Mammary epithelial cell (primary cell): Measurements from ENCODE around the gene IGSF11.

ENCODE experiments used
- EZH2 ChIP-seq: IDR thresholded peaks from 2 replicates; pipeline ENCODE4 v1.6.1; 2012; ENCODE audit warnings: low read length, inconsistent platforms, borderline replicate concordance
- TF ChIP-seq, protein P1 (sequence below), 2 donors: IDR thresholded peaks in 1 of 2; conservative IDR thresholded peaks in 1 of 2; 2 replicates each; pipeline ENCODE4 v1.5.1; 2011 to 2012; ENCODE audit warnings: inconsistent platforms in 2 of 2, low read length in 2 of 2, mild to moderate bottlenecking in 2 of 2, control low read depth in 1 of 2, low read depth in 1 of 2; ENCODE audit not compliant: insufficient read depth in 1 of 2; ENCODE audit errors: extremely low read depth in 1 of 2

DNA sequence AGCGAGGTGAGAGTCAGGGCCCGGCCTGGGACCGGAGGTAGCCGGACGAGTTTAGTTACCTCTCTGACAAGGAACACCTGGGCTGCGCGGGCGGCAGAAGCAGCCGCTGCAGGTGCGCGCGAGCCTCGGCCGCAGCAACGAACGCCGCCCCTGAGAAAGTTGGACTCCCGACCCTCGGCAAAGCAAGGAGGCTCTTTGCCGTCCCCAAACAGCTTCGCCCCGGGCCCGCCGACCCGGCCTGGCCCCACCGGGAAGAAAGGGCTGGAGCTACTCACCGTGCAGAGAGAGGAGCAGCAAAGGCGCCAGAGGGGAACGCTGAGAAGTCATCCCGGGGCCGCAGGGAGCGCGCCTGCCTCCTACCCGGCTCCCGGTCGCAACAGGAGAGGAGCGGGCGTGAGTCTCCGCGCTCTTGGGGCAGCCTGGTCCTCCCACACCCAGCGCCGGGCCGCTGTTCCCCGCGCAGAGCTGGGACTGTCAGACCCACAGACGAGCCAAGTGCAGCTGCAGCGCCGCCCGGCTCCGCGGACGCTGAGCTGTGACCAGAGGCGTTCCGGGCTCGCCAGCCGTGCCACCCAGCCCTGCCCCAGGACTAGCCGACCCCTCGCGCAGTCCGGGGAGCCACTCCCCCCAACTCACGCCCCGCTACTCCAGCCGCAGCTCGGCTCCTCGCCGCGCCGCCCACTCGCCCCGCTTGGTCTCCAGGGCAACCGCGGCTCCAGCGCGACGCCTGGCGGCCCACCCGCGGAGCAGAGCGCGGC lies at the start of gene IGSF11:
- TF ChIP-seq, protein P1, sequence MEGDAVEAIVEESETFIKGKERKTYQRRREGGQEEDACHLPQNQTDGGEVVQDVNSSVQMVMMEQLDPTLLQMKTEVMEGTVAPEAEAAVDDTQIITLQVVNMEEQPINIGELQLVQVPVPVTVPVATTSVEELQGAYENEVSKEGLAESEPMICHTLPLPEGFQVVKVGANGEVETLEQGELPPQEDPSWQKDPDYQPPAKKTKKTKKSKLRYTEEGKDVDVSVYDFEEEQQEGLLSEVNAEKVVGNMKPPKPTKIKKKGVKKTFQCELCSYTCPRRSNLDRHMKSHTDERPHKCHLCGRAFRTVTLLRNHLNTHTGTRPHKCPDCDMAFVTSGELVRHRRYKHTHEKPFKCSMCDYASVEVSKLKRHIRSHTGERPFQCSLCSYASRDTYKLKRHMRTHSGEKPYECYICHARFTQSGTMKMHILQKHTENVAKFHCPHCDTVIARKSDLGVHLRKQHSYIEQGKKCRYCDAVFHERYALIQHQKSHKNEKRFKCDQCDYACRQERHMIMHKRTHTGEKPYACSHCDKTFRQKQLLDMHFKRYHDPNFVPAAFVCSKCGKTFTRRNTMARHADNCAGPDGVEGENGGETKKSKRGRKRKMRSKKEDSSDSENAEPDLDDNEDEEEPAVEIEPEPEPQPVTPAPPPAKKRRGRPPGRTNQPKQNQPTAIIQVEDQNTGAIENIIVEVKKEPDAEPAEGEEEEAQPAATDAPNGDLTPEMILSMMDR (conservative IDR thresholded peaks at IDR 0.05 in 1 of 2, IDR thresholded peaks at IDR 0.05 in 1 of 2; ENCODE audit: extremely low read depth in 1 of 2, insufficient read depth in 1 of 2, low read depth in 1 of 2, low read length in 2 of 2): peak in 1 of 2 donors; percentile 37
- no peak for TF ChIP-seq EZH2
